NCI-H82 treated with DMSO at 0.1 percent for 48 hours (cell line): ENCODE measurements around the gene TNFAIP2.

Source experiments
- DNase-seq: peaks from one replicate; lab custom pipeline; 2025; ENCODE audit not compliant: unreplicated experiment; lab: John Stamatoyannopoulos, UW

TNFAIP2 gene

GRCh38 chr14:103121846-103122584, 1.2 kb upstream of the TNFAIP2 start:
- peak; percentile 50 for DNase-seq

DNA sequence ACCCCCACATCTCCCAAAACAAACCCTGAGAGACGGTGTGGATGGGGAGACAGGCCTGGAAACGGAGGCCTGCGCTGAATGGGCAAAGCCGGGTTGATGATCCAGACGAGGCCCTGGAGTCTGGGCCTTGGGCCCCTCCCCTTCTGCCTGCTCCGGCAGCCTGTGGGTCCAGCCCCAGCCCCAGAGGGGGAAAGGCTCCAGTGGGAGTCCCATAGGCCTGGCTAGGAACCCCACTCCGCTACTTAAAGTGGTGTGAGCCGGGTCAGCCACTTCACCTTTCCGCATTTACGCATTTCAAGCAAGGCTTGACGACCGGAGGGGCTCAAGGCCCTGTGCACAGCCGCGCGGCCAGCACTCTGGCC, 695 bp upstream of the TNFAIP2 start:
- DNase-seq: no peak

DNA sequence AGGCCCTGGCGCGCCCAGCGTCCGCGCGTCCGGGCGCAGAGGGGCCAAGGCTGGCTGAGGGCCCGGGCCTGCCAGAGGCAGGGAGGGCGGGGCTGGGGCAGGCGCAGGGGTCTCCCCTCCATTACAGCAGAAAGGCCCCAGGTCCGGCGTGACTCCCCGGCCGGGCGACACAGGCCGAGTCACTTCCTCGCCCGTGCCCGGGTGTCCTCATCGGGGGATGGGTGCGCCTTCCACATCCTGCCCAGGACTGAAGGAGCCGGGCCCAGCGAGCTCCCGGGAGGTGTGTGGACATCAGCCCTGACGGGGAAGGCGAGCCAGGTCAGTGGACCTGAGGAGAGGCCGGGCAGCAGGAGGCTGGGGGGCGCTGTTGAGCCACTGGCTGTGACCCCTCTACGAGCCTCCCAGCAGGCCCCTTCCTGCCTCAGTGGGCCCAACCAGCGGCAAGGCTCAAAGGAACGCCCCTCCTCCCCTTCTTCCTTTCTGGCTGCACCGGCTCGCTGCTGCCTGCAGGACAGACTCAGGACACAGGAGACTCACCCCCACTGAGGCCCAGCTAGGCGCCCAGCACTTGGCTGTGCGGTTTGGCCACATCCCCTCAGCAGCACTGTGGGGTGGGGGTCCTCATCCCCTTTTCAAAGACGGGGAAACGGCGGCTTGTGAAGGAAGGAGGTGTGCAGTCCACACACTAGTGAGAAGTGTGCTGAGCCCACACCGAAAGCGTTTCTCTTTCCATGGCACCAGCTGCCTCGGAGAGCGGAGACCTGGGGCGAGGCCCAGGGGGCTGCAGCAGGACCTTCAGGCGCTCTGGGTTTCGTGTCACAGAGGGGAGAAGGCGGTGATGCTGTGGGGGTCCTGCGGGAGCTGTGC, 606 bp downstream of the TNFAIP2 start:
- DNase-seq: no peak

DNA sequence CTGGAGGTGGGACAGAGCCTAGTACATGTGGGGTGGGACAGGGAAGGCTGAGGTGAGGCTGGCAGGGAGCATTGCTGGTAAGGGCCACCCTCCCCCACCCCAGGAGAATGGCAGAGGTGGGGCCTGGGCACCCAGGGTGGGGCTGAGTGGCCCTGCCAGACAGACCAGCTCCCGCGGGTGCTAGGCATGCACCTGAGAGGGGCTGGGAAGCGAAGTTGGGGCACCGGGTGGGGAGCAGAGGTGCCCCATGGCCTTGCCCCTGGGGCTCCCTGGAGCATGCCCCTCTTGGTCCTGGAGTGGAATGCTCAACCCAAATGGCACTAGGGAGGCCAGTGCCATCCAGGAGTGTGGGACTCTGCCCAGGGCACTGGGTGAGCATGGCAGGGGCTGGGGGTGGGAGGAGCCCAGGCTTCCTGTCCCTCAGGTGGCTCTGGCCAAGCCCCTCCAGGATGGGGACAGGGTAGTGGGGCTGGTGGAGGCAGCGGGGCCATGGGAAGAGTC, 1.3 kb downstream of the TNFAIP2 start:
- DNase-seq: no peak

- no peak for DNase-seq
Observed at GRCh38 chr14:103125098-103126070, 2.1 kb downstream of the TNFAIP2 start.

DNA sequence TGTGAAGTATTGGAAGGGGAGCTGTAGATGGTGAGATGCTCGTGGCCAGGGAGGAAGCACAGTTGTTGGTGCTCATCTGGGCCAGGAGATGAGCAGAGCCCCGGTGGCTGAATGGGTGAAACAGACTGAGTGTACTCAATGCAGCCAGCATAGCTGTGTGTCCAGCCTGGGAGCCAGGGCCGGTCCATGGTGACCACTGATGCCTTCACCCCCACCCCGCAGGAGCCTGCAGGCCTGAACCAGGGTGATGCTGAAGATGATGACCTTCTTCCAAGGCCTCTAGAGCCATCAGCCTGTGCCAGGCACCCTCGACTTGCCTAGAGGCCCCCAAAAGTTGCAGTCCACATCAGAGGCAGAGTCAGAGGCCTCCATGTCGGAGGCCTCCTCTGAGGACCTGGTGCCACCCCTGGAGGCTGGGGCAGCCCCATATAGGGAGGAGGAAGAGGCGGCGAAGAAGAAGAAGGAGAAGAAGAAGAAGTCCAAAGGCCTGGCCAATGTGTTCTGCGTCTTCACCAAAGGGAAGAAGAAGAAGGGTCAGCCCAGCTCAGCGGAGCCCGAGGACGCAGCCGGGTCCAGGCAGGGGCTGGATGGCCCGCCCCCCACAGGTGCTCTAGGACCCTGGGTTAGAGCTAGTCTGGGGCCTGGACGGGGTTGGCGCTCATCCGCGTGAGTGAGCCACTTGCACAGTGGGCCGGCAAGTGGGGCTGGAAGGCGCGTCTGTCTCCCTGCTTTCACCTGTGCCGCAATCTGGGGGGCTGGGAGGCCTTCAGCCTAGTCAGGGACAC, 3.0 kb downstream of the TNFAIP2 start:
- no peak for DNase-seq

- DNase-seq: no peak
Observed at GRCh38 chr14:103126873-103127304, 3.6 kb downstream of the TNFAIP2 start.

- DNase-seq: no peak
Observed at GRCh38 chr14:103127356-103127755, 4.1 kb downstream of the TNFAIP2 start.

- no peak for DNase-seq
Observed at GRCh38 chr14:103127861-103128598, 4.8 kb downstream of the TNFAIP2 start.

DNA sequence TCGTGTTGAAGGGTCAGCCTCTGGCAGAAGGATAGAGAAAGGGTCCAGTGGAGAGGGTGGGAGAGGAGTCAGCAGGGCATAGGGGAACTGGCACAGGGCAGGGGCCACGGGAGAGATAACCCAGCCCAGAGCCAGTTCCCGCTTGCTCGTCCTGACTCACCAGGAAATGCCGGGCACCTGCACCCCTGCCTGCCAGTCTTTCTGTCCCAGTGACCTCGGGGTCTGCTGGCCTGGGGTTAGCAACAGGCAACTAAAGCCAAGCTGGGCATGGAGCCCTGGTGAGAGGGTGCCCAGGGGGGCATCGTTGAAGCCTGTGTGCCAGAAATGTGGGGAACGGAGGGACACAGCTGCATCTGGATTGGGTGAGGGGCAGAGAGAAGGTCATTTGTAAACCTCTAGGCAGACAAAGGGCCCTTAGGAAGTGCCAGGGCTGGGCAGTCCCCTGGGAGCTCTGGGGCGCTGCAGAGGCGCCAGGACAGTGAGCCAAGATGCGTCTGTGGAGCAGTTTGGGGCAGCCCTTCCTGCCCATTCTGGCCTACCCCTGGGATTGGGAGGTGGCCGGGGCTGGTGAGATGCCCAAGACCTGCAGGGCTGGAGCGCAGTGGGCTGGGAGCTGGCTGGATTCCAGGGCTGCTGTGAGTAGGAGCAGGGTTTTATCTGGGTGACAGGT, 5.5 kb downstream of the TNFAIP2 start:
- DNase-seq: no peak

DNA sequence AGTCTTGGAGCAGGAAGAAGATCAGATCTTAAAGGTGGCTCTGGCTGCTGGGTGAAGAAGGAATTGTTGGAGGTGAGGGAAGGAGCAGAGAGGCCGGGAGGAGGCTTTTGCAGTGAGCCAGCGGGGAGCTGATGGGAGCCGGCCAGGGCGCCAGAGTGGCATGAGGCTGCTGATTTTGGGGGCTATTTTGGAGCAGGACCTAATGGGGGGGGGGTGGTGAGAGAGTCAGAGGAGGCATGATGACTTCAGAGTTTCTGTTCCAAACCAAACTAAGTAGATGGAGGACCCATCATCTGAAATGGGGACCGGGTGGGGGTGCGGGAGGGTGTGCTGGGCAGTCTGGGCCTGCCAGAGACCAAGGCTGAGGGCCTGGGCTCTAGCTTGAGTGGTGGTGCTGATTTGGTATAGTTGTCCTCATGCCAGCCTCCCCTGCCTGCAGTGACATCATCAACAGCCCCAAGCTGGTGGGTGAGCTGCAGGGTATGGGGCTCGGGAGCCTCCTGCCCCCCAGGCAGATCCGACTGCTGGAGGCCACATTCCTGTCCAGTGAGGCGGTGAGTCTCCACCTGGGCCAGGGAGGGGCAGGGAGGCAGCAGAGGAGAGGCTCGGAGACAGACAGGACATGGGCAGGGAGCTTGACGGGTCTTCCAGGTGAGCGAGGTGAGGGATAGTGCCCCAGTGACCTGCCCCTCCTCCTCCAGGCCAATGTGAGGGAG, 6.2 kb downstream of the TNFAIP2 start:
- no peak for DNase-seq

GRCh38 chr14:103130017-103130764, 6.9 kb downstream of the TNFAIP2 start:
- no peak for DNase-seq

DNA sequence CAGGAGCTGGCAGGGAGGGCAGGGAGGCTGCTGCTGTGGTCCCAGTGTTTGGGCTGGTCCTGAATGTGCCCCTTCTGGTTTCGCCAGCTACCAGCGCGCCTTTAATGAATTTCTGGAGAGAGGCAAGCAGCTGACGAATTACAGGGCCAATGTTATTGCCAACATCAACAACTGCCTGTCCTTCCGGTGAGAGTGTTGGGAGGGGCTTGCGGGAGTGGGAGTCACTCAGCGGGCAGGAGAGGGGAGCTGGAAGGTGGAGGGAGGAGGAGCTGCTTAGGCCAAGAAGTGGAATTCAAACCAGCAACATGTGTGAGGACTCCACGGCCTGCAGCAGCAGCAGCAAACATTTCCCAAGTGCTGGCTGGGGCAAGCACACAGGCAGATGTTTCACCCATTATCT, 7.7 kb downstream of the TNFAIP2 start:
- no peak for DNase-seq

DNA sequence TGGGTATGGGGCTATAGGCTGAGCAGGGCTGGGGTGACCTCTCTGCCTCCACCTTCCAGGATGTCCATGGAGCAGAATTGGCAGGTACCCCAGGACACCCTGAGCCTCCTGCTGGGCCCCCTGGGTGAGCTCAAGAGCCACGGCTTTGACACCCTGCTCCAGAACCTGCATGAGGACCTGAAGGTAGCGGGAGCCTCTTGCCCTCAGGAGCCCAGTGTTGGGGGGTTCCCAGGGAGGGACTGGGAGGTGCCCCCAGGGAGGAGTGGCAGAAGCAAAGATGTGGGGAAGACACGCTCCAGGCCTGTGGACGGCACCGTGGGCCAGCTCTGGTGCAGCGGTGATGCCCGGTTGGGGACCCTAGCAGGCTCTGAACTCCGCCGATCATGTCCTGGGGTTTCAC, 8.3 kb downstream of the TNFAIP2 start:
- DNase-seq: no peak

GRCh38 chr14:103132381-103133209, 9.3 kb downstream of the TNFAIP2 start:
- no peak for DNase-seq

DNA sequence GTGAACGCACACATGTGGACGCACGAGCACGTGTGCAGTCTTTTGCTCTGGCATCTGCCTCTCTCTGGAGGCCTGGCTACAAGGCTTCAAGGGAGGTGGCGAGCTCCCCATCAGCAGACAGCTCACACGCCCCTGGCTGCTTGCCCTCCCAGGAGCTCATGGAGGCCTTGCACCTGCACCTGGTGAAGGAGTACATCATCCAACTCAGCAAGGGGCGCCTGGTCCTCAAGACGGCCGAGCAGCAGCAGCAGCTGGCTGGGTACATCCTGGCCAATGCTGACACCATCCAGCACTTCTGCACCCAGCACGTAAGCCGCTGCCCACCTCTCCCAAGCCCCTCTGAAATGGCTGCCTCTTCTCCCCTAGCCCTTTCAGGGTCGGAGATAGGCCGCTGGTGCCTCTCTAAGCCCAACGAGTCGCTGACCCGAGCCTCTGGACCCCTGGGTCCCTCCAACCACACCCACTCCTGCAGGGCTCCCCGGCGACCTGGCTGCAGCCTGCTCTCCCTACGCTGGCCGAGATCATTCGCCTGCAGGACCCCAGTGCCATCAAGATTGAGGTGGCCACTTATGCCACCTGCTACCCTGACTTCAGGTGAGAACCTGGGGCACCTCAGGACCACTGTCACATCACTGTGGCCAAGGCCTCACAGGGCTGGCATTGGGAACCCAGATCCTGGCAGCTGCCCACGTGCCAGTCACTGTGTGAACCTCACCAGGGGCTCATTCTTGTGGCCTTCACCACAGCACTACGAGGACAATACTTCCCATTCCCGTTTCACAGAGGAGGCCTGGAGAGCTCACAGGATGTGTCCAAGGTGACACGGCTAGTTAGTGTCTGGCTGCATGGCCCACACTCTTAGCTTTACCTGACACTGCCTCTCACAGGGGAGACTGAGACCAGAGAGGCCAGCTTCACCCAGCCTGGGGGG, 10.2 kb downstream of the TNFAIP2 start:
- DNase-seq: no peak
